Activated CD4-positive, alpha-beta T cell treated with anti-CD3 and anti-CD28 coated beads, Interleukin-2, amount 50 U/mL, for 24 hours (primary cell): Measurements from ENCODE around the gene VEPH1.

ENCODE experiments used
- DNase-seq, 2 donors: peaks; one replicate each; pipeline ENCODE4 v3.0.0-alpha.2; 2020; ENCODE audit warnings: low read depth in 1 of 2, low spot score in 1 of 2

The VEPH1 gene

DNA sequence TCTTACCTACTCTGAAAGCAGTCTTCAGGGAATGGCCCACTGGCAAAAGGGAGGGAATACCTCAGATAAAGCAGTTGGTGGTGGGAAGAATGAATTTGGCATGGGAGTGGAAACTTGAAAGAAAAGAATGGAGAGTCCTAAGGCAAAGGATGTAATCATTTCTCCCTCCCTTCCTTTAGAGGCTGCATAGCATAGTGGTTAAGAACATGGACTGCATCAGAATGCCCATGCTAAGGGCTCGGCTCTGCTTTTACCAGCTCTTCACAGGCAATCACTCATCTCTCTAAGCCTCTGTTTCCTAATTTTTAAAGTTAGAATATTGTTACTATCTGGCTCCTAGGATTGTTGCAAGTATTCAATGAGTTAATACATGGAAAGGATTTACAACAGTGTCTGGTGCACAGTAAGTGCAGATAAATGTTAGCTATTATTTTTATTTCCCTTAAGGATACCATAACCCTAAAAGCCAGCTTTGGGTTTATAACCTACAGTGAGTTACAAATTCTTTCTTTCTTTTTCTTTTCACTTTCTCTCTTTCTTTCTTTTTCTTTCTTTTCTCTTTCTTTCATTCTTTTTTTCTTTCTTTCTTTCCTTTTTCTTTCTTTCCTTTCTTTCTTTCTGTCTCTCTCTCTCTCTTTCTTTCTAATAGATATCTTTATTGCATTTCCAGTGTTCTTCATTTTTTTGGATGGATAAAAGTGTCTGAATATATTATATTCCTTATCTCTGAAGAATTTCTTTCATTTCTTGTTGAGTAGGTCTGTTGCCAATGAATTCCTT lies 23.6 kb downstream of the VEPH1 start:
- DNase-seq: no peak

DNA sequence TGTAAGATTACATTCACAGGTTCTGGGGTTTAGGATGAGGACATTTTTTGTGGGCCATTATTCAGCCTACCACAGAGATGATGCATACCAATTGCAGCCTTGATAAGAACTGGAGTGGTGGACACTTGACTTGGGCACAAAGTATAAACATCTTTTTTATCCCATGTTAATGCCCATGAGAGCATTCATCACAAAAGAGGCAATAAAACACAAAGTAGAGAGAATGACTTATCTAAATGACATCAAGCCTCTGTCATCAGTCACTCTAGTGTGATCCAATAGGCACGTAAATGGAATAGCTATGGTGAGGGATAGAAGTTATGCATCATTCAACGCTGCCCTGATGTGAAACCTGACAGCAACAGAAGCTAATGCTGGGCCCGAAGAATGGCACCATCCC lies 25.8 kb downstream of the VEPH1 start:
- DNase-seq: no peak

DNA sequence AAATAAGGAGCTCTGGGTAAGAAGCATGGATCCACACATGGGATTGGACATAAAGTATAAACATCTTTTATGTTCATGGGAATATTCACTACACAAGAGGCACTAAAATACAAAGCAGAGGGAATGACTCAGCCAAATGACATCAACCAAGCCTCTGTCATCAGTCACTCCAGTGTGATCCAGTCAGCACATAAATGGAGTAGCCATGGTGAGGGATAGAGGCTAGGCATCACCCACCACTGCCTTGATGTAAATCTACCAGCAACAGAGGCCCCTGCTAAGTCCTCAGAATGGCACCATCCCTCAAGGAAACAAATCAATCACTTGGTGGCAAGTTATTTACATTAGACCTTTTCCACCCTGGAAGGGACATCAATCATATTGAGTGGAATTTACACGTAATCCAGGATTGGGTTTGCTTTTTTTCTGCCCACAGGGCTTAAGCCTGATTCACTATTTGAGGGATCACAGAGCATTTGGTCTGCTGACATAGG lies 27.2 kb downstream of the VEPH1 start:
- DNase-seq: no peak

DNA sequence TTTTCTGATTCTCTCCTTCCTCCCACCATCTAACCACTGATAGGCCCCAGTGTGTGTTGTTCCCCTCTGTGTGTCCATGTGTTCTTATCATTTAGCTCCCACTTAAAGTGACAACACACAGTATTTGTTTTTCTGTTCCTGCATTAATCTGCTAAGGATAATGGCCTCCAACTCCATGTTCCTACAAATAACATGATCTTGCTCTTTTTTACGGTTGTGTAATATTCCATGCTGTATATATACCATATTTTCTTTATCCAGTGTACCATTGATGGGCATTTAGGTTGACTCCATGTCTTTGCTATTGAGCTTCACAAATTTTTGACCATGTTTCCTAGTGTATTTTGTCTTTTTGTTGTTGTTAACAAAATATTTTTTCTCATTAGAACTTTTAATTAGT lies 30.6 kb downstream of the VEPH1 start:
- DNase-seq: no peak

DNA sequence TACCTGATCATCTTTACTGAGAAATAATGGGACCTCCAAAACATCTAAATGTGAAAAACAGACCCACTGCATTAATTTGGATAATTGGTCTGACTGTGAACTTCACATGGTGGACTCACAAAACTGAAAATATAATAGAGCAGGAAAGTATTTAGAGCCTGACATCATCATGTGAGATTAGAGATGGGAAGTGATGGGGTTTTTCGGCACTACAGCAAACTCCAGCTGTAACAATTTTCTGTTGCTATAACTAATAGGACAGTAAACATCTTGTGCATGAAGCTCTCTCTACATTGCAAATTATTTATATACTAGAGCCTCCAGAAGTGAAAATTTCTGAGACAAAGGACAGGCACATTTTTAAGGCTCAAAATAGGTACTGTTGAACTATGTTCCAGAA lies 32.2 kb downstream of the VEPH1 start:
- no peak for DNase-seq

DNA sequence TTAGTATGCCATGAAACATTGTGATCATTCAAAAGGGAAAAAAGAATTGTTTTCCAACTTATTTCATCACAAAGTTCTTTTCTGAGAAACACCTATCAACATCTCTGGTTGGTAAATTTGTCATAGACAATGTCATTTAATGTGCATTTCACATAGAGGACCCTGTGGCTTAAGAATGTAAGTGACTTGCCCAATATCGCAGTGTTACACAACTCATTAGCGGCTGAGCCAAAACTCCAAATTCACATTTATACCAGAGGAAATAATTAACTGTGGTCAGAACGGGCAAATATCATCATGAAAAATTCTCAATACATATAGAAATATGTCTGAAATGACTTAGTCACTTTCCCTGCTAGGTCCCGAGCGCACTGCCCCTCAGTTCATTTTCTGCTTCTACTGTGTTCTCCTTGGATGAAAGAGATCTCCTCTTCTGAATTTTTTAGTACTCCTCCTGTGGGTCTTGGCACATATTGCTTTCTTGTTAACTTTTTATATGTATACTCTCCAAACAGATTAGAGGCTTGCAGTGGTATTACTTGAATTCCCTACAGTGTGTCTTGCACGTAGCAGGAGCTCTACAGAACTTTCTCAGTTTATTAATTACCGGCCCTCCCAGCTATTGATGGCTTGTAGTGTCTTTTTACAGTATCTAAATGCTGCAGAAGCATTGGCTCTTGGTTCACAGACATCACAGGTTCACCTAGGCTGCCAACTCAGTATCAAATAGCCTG lies 33.5 kb downstream of the VEPH1 start:
- no peak for DNase-seq

DNA sequence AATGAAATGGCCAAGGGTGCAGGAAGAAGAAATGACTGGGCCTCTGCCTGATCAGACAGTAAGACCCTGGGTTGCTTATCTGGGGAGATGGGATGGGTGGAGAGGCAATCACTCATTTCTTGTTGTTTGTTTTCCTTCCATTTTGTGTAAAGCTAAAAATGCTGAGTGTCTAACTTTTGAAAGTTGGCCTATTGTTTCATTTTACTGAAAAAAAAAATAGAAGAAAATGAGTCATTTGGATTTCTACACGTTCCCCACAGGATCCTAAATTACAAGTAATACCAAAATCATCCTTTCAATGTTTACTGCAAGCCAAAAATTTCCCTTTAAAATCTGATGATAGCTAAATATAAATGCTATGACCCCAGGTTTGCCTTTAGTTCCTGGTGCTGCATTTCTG lies 36.0 kb downstream of the VEPH1 start:
- no peak for DNase-seq

DNA sequence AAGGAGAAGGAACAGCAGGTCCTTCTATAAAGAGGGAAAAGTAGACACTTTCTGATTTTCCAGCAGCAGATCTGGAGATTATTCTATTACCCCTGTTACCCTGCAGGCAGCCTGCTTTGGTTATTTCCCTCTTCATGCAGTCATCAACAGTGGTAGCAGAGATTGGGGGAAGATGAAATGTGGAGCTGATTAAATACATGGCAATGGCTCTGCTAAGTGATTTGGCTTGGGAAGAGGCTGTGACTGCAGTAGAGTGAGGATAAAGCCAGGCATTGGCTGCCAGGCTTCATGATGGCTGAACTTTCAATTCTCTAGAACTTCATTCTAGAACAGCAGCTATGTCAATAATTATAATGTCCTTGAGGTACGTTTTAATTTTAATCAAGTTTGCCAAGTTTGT lies 37.5 kb downstream of the VEPH1 start:
- DNase-seq: no peak

DNA sequence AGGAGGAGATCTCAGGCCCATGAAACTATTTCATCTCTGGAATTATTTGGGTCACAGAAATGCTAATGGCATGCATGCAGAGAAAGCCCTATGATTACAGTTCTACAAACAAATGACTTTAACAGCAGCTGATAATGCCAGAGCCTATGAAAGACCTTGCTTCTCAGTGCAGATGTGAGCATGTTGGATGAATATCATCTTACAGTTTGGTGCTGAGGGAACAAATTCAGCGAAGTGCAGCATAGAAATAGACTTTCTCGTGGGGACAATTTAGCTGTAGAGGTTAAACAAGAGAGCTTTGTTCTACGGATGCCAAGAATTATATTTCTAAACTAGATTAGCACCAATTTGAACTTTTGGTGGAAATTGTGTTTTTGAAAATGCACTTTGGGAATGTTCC lies 38.9 kb downstream of the VEPH1 start:
- no peak for DNase-seq

DNA sequence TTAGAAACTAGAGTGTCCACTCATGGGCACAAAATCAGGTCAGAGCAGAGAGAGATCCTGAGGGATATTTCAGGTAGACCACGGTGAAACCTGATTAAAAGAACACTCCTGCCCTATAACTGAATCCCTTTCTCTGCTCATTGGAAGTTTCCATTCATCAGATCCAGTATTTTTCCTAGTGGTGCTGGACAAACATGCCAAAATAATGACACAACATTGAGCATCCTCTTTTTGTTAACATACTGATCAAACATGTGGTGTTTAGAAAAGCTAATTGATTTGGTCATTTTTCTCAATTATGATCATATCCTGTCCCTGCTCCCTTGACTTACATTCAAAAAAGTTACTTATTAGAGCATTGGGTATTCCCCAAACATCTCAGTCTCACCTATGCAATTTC lies 39.4 kb downstream of the VEPH1 start:
- no peak for DNase-seq

DNA sequence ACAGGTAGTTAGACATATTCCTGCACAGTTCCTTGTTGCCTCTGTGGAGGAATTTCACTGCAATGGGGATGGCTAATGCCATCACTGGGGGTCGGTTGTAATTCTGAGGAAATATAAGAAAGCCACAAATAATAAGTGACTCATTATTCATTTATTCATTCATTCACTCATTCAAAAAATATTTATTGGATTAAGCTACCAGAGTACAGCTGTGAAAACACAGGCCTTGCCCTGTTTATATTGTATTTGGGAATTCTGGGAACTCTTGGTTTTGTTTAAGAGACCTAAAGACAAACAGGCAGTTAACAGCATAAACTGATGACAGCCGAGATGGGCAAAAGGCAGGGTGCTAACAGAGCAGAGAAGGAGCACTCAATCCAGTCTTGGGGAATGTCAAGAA lies 43.0 kb downstream of the VEPH1 start:
- no peak for DNase-seq

DNA sequence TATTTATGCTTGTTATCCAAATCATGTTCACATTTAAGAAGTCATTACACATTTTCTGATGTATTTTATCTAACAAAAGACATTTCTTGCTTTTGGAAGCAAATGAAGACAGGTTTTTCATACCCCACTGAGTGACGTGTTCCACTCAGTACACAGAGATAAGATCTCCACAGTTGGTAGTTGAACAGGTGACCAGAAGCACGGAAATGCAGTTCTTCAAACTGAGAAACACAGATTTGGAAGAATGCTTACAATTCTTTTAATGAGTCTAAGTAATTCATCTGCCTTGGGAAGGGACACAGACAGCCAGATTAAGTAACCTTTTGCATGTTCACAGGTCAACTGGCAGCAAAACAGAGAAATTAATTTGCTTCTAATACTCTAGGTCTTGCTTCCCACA lies 43.5 kb downstream of the VEPH1 start:
- DNase-seq: no peak

DNA sequence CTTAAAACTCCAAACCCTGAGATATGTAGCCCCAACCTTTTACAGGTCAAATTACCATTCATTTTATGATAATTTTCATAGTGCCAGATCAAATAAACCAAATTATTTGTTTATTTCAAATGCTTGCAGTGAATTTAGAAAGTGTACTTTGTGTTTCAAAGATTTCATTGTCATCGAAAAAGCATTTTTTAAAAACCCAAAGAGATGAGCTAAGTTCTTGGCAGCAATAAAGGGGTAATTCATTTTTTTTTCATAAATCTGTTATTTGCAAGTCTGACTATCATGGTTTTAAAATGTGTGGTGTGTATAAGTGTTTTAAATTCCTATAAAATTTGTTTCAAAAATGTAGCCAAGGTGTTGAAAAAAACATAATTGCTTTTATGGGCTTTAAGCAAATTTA lies 49.4 kb downstream of the VEPH1 start:
- no peak for DNase-seq

DNA sequence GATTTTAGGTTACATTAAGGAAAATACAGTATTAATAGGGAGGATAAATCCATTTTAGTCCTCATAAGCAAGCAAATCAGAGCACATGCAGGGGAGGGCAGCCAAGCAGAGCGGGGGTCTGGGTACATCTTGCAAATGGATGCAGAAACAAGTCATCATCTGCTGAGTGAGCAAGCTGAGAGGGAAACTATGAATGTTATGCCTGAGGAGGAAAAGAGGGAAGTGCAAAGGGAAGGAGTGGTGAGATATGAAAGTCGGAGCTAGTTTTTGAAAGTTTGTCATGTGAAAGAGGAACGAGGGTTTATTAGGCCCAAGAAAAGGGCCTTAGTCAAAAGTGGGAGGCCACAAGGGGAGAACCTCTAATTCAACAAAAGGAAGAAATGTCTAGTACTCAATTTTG lies 51.1 kb downstream of the VEPH1 start:
- DNase-seq: no peak

DNA sequence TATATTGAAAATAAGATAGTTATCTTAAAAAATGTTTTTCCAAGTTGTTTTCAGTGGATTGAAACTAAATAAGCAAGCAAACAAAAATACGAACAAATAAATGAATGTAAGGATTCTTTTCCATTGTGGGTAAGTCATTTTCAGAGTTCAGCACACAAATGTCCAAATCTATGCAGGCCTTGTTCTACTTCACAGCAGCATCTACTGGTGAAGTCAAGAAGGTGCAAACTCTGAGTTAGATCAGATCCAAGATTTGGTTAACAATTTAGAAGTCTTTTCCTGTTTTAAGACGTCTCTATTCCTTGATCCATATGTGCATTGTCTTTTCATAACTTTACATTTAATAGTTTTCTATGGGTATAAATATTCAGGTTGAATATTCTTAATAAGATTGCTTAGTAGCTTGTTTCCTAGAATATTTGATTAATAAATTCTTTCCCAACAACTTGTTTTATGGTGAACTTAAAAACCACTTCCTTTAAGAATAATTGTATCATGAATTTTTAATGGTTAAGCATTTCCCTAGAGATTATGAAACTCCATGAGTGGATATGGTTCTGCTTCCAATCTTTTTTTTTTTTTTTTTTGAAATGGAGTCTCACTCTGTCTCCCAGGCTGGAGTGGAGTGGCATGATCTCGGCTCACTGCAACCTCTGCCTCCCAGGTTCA lies 56.1 kb downstream of the VEPH1 start:
- DNase-seq: no peak

DNA sequence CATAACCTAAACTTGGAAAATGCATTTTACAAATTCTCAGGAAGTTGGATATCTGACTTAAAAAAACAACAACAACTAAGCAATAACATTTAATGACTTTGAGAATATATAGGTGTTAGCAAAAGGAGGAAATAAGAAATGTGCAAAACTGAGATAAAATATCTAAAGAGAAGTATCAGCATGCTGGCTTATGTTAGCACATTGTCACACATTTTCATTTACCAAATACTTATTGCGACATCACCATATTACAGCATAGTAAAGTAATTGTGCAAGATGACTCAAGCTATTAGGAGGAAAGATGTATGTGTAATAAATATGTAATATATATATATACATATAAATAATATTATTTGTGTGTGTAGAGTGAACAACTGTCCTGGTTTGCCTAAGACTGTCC lies 57.4 kb downstream of the VEPH1 start:
- DNase-seq: no peak

DNA sequence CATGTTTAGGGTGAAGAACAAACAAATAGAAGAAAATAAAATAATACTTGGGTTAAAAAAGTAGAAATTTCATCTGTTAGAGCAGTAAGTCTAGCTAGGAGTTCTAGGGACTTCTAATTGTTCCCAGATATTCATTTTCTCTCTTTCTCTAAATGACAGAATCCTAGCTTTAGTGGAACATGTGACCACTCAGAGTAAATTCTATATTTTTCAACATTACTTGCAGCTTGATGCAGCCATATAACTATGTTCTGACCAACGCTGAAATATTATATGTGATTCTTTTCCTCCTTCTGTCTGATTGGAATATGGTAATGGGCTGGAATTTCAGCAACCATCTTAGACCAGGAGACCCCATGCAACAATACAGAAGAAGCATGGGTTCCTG lies 58.4 kb downstream of the VEPH1 start:
- no peak for DNase-seq

DNA sequence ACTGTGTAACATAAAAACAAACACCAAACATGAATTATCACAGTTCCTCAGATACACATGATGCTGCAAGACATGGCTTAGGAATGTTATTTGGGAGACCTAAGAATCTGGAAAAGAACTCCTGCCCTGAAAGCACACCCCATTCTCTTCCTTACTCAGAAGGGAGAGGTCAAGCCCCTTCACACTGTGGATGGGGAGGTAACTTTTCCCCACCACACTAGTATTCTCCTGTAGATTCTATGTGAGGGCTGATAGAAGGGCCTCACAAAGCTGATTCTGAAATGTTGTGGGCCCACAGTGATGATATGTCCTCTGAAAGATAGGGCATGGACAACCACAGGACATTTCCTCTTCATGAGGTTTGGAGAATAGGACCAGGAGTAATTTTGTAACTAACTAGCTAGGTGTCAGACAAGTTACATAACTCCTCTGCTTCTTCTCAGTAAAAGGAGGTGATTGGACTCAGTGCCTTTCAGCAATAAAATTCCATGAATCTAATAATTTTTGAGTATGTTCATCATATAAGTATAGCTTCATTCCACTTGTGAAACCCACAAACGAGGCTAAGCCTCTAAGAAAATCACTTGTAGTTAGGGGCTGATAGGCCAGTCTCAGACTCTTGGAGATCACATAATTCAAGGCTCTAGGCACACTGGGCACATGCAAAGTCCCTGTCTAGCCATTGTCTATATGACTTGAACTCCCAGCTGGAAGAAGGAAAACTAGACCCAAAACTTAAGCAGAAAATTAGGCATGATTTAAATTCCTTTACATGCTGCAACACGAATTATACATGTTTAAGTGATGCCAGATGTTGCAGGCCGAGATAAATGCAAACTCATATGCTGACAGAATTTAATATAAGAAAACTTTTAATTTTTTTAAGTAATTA lies 59.1 kb downstream of the VEPH1 start:
- DNase-seq: no peak

DNA sequence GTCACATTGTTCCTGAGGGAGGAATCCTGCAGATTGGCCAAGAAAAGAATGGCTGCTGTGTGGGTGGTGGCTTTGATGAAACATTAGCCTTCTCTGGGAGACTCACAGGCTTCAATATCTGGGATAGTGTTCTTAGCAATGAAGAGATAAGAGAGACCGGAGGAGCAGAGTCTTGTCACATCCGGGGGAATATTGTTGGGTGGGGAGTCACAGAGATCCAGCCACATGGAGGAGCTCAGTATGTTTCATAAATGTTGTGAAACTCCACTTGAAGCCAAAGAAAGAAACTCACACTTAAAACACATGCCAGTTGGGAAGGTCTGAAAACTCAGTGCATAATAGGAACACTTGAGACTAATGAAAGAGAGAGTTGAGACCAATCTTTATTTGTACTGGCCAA lies 60.5 kb downstream of the VEPH1 start:
- DNase-seq: no peak

DNA sequence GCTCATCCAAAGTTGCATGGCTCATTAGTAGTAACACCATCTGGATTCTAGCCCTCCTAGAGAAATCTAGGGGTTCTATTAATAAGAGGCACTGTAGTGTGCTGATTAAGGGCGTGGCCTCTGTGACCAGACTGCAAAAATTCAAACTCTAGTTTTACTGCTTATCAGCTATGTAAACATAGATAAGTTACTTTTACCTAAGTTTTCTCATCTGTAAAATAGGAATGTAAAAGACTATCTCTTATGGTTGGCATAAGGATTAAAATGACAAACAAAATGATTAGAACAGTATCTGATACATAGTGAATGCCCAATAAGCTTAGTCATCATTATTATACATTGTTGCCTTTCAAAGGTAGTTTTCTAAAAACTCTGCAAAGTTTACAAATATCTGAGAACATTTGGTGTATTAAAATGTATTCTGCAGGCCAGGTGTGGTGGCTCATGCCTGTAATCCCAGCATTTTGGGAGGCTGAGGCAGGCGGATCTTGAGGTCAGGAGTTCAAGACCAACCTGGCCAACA lies 62.1 kb downstream of the VEPH1 start:
- DNase-seq: no peak

DNA sequence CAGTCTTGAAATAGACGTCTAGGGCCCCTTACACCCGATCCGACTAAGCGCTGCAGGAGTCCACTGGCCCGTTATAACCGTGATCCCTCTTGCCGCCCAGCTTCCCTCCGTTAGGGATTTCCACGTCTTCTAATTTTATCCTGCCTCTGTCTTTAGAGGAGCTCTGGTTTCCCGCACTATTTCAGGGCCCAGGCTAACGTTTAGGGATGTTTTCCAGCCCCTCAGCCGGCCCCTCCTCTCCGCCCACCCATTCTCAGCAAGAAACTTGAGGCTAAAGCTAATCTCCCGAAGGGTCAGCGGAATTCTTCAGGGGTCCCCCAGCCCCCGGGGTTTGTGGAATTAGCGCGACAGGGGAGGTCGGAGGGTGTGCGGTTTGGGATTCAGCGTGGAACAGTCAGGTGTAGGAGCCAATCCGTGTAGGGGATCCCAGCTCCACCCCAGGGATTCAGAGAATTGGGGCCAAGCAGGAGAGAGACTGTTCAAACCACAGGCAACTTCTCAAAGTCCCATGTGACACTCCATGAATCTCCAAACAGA lies 65.0 kb downstream of the VEPH1 start:
- DNase-seq: no peak
